Activated CD4-positive, alpha-beta T cell treated with anti-CD3 and anti-CD28 coated beads for 24 hours (primary cell): ENCODE data around the gene CXXC5.
A peak's percentile ranks its signal among the peaks of the same experiment; 100 is the strongest.
"Not testable (repeated sequence)": the region's sequence is repeated elsewhere in the genome, so short reads cannot be mapped to it uniquely, and the experiment has no call there.

Experiments
- DNase-seq, 2 donors: peaks; one replicate each; pipeline ENCODE4 v3.0.0-alpha.2; 2020; ENCODE audit warnings: low read depth in 2 of 2

The CXXC5 gene

GRCh38 chr5:139648205-139649081 is at the start of gene CXXC5:
Gene CXXC5, plus strand, starts transcription at chr5:139648349. Its CDS starts 32,175 bp downstream, at chr5:139680524.
- no peak for DNase-seq

GRCh38 chr5:139598601-139598965 is 49.6 kb upstream of the CXXC5 start:
- DNase-seq, result not testable (repeated sequence)

- DNase-seq, result no peak
Measured at GRCh38 chr5:139600336-139600949, 47.7 kb upstream of the CXXC5 start.

GRCh38 chr5:139601429-139601828 is 46.7 kb upstream of the CXXC5 start:
- no peak for DNase-seq

- not testable (repeated sequence) for DNase-seq
Measured at GRCh38 chr5:139601948-139602347, 46.2 kb upstream of the CXXC5 start.

- no peak for DNase-seq
Measured at GRCh38 chr5:139605887-139606286, 42.3 kb upstream of the CXXC5 start.

GRCh38 chr5:139611703-139612584 is 36.2 kb upstream of the CXXC5 start:
- DNase-seq, result no peak

- DNase-seq, result no peak
Measured at GRCh38 chr5:139619861-139620260, 28.3 kb upstream of the CXXC5 start.

GRCh38 chr5:139625398-139625797 is 22.8 kb upstream of the CXXC5 start:
- DNase-seq, result not testable (repeated sequence)

- DNase-seq, result no peak
Measured at GRCh38 chr5:139630855-139631254, 17.3 kb upstream of the CXXC5 start.

GRCh38 chr5:139631520-139632165 is 16.5 kb upstream of the CXXC5 start:
- no peak for DNase-seq

GRCh38 chr5:139633295-139634027 is 14.7 kb upstream of the CXXC5 start:
- peak; percentile 50 to 53 for DNase-seq

- no peak for DNase-seq
Measured at GRCh38 chr5:139634028-139634325, 14.2 kb upstream of the CXXC5 start.

- DNase-seq, result no peak
Measured at GRCh38 chr5:139634541-139634940, 13.6 kb upstream of the CXXC5 start.

GRCh38 chr5:139635191-139635590 is 13.0 kb upstream of the CXXC5 start:
- no peak for DNase-seq

- DNase-seq, result no peak
Measured at GRCh38 chr5:139635606-139636206, 12.4 kb upstream of the CXXC5 start.

- no peak for DNase-seq
Measured at GRCh38 chr5:139636207-139636792, 11.8 kb upstream of the CXXC5 start.

GRCh38 chr5:139636975-139637408 is 11.2 kb upstream of the CXXC5 start:
- no peak for DNase-seq

- DNase-seq, result no peak
Measured at GRCh38 chr5:139637438-139638089, 10.6 kb upstream of the CXXC5 start.
